Amniotic epithelial cell (primary cell): Measurements from ENCODE around the gene RASL11B.

Source experiments
- DNase-seq: peaks from one replicate; pipeline ENCODE4 v3.0.0-alpha.2; 2010; ENCODE audit warnings: low read depth

The RASL11B gene

GRCh38 chr4:52874948-52875347 lies 12.8 kb downstream of the RASL11B start:
- DNase-seq = no peak

- DNase-seq = no peak
Measured at GRCh38 chr4:52876069-52876468, 14.0 kb downstream of the RASL11B start.

GRCh38 chr4:52877036-52877435 lies 14.9 kb downstream of the RASL11B start:
- no peak for DNase-seq

- DNase-seq = no peak
Measured at GRCh38 chr4:52877694-52878093, 15.6 kb downstream of the RASL11B start.

- no peak for DNase-seq
Measured at GRCh38 chr4:52879471-52879870, 17.4 kb downstream of the RASL11B start.

GRCh38 chr4:52880994-52881393 lies 18.9 kb downstream of the RASL11B start:
- no peak for DNase-seq

GRCh38 chr4:52883183-52883621 lies 21.1 kb downstream of the RASL11B start:
- no peak for DNase-seq

GRCh38 chr4:52883707-52884669 lies 21.9 kb downstream of the RASL11B start:
- no peak for DNase-seq

GRCh38 chr4:52884994-52885393 lies 22.9 kb downstream of the RASL11B start:
- DNase-seq = no peak

- no peak for DNase-seq
Measured at GRCh38 chr4:52889354-52889753, 27.2 kb downstream of the RASL11B start.

GRCh38 chr4:52889778-52890520 lies 27.8 kb downstream of the RASL11B start:
- DNase-seq = no peak

- DNase-seq = no peak
Measured at GRCh38 chr4:52890521-52890791, 28.3 kb downstream of the RASL11B start.

GRCh38 chr4:52891743-52892142 lies 29.6 kb downstream of the RASL11B start:
- DNase-seq = no peak

GRCh38 chr4:52892880-52893279 lies 30.8 kb downstream of the RASL11B start:
- peak; percentile 31 for DNase-seq

GRCh38 chr4:52894443-52894842 lies 32.3 kb downstream of the RASL11B start:
- DNase-seq = peak; percentile 59

GRCh38 chr4:52903273-52903672 lies 41.2 kb downstream of the RASL11B start:
- DNase-seq = no peak

GRCh38 chr4:52904421-52904820 lies 42.3 kb downstream of the RASL11B start:
- DNase-seq = no peak

- no peak for DNase-seq
Measured at GRCh38 chr4:52907510-52907909, 45.4 kb downstream of the RASL11B start.

GRCh38 chr4:52910115-52910514 lies 48.0 kb downstream of the RASL11B start:
- no peak for DNase-seq

GRCh38 chr4:52911684-52912294 lies 49.7 kb downstream of the RASL11B start:
- DNase-seq = peak; percentile 69

GRCh38 chr4:52912608-52913007 lies 50.5 kb downstream of the RASL11B start:
- DNase-seq = peak; percentile 42

GRCh38 chr4:52914051-52914605 lies 52.0 kb downstream of the RASL11B start:
- peak; percentile 79 for DNase-seq
